ENCODE data around the gene MAPK14. TPM values are rescaled to one million over a fixed set of nuclear protein-coding genes. Genes with fewer than 3 reads are reported as not detected.
A peak's percentile ranks its signal among the peaks of the same experiment; 100 is the strongest.

Gene MAPK14
- total and polyA plus RNA-seq, 2 donors (not counting 3 experiments of a cell fraction or from before 2014, with no cell fraction given): 33.3 to 54.1 TPM

- H3K27ac ChIP-seq (ENCODE audit: insufficient read depth, low read depth, low read length): peak within 1 kb of the TSS; percentile 71
- TF ChIP-seq, protein P1, sequence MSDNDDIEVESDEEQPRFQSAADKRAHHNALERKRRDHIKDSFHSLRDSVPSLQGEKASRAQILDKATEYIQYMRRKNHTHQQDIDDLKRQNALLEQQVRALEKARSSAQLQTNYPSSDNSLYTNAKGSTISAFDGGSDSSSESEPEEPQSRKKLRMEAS (IDR thresholded peaks at IDR 0.05; ENCODE audit: insufficient read depth, insufficient read length): no peak
- no peak for TF ChIP-seq JUN (IDR thresholded peaks at IDR 0.05; ENCODE audit: borderline replicate concordance, insufficient read depth, insufficient read length, low read depth)
- TF ChIP-seq FOS (IDR thresholded peaks at IDR 0.05; ENCODE audit: borderline replicate concordance, insufficient read depth, low read length): no peak
- TF ChIP-seq POLR2A (IDR thresholded peaks at IDR 0.05; ENCODE audit: low read depth, low read length): no peak
- no peak for TF ChIP-seq GATA2 (IDR thresholded peaks at IDR 0.05; ENCODE audit: insufficient read depth, insufficient read length, low read depth, low read length)
- TF ChIP-seq CTCF (IDR thresholded peaks at IDR 0.05; ENCODE audit: extremely low read depth in 1 of 2, insufficient read depth in 1 of 2, low read depth in 1 of 2, low read length in 2 of 2): no peak
- no peak for TF ChIP-seq POLR2AphosphoS5 (IDR thresholded peaks at IDR 0.05; ENCODE audit: insufficient read depth, low read depth, low read length)
- no peak for TF ChIP-seq MYC (IDR thresholded peaks at IDR 0.05; ENCODE audit: low read depth, low read length)
- TF ChIP-seq EZH2 (IDR thresholded peaks at IDR 0.05; ENCODE audit: borderline replicate concordance, low read depth, low read length, severe bottlenecking): no peak
- peak; percentile 37 for DNase-seq (ENCODE audit: low read depth, low spot score)
- intact Hi-C loops (cut with micrococcal nuclease): no loop called here
- no peaks in the 10 kb centered on the region for H3K27me3 ChIP-seq (ENCODE audit: control insufficient read depth in 2 of 2, insufficient read depth in 2 of 2, low read length in 2 of 2)
- ChIA-PET CTCF (interaction anchor here (1.2 to 2.1 kb wide), 2 partner anchors 73 to 172 kb away, joined by 4 read pairs; no protein-coding TSS in a partner anchor), POLR2A (interaction anchor here (1.9 kb wide), 1 partner anchor 9 kb away, joined by 8 read pairs; no protein-coding TSS in a partner anchor)
- peak within 1 kb of the TSS; percentile 36 for H2AFZ ChIP-seq (ENCODE audit: low read depth, low read length)
- peak within 1 kb of the TSS; percentile 31 for H3K9ac ChIP-seq (replicated peaks; ENCODE audit: extremely low read depth, insufficient read depth, low read length)
- no peaks in the 10 kb centered on the region for H4K20me1 ChIP-seq (replicated peaks; ENCODE audit: control insufficient read depth, extremely low read depth, insufficient read depth, low read length)
- no peaks in the 10 kb centered on the region for H3K9me3 ChIP-seq (replicated peaks; ENCODE audit: control insufficient read depth, insufficient read depth, low read length)
- H3K36me3 ChIP-seq (ENCODE audit: control insufficient read depth in 2 of 2, extremely low read depth in 1 of 2, insufficient read depth in 2 of 2, low read length in 2 of 2): no peaks in the 10 kb centered on the region
- no TSS peak for BruUV-seq (replicated peaks)
- H3K4me1 ChIP-seq (ENCODE audit: control insufficient read depth, extremely low read depth, insufficient read depth, low read length): peaks cover 53% of the 10 kb centered on the region
- H3K4me2 ChIP-seq (ENCODE audit: insufficient read depth, low read length): no peak within 1 kb of the TSS
- peak; percentile 47 for FAIRE-seq
- H3K79me2 ChIP-seq (ENCODE audit: control insufficient read depth, insufficient read depth, low read length): no peaks in the 10 kb centered on the region
- no peaks in the 10 kb centered on the region for H3K9me1 ChIP-seq (replicated peaks; ENCODE audit: control insufficient read depth, extremely low read depth, insufficient read depth, low read length)
- peak within 1 kb of the TSS in 1 of 3 experiments; percentile 18 for H3K4me3 ChIP-seq (replicated peaks in 1 of 3; ENCODE audit: insufficient read depth in 1 of 3, low read depth in 1 of 3, low read length in 3 of 3)
- dilution Hi-C loops (cut with MboI; ENCODE audit: extremely low pct_ligation_motif_present, low sequenced_read_pairs): no loop called here
Observed at GRCh38 chr6:36129941-36130666, 102.5 kb downstream of the MAPK14 start, which contains the start of gene MAPK13. MAPK13 (plus strand) TSS chr6:36130513; CDS start chr6:36130583, 70 bp downstream.
